SH-SY5Y (cell line): ENCODE data around the gene B3GAT1.

Experiments used
- GATA2 ChIP-seq: IDR thresholded peaks from 2 replicates; pipeline ENCODE4 v1.6.1; 2011; ENCODE audit warnings: mild to moderate bottlenecking, low read depth, low read length
- GATA3 ChIP-seq: IDR thresholded peaks from 2 replicates; pipeline ENCODE4 v1.6.1; 2011; ENCODE audit warnings: low read depth, mild to moderate bottlenecking, low read length, moderate library complexity

GRCh38 chr11:134385171-134385570 lies 26.9 kb downstream of the B3GAT1 start:
- TF ChIP-seq GATA2 = no peak
- no peak for TF ChIP-seq GATA3
